Neural cell (in vitro differentiated cells): ENCODE data around the gene HAO2.

ENCODE experiments used
- EP300 ChIP-seq: fragments of 450-650 bp; conservative IDR thresholded peaks from 2 replicates; pipeline ENCODE4 v1.6.1; 2014; ENCODE audit warnings: antibody characterized with exemption, mild to moderate bottlenecking, moderate library complexity; ENCODE audit not compliant: poor library complexity, severe bottlenecking
- POLR2AphosphoS5 ChIP-seq: IDR thresholded peaks from 2 replicates; pipeline ENCODE4 v1.6.1; 2012
- TF ChIP-seq, protein P1 (sequence below): IDR thresholded peaks from 2 replicates; pipeline ENCODE4 v1.6.1; 2012; ENCODE audit warnings: borderline replicate concordance

DNA sequence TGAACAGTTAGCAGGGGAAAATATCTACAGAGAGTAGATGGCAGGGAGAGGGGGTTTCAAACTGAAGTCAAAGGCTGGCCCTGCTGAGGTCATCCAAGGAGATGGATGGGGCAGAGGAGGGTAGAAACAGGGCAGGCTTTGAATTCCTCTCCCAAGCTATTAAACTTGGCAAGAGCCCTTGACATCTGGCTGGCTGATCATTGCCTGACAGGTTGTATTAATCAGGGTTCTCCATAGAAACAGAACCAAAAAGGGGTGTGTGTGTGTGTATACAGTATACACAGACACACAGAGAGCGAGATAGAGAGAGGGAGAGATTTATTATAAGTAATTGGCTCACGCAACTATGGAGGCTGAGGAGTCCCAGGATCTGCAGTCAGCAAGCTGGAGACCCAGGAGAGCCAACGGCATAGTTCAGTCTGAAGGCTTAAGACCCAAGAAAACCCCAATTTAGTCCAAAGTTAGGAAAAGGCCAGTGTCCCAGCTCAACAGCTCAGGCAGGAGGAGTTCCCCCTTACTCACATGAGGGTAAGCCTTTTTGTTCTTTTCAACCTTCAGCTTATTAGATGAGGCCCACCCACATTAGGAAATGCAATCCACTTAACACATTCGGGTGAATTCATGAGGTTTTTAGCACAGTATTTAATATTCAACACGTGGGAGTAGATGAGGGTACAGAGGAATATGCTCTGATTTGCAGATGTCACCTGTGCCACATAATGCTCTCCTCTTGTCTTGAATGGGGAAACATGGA, 46.7 kb upstream of the HAO2 start:
- no peak for TF ChIP-seq EP300
- TF ChIP-seq POLR2AphosphoS5: no peak
- TF ChIP-seq, protein P1, sequence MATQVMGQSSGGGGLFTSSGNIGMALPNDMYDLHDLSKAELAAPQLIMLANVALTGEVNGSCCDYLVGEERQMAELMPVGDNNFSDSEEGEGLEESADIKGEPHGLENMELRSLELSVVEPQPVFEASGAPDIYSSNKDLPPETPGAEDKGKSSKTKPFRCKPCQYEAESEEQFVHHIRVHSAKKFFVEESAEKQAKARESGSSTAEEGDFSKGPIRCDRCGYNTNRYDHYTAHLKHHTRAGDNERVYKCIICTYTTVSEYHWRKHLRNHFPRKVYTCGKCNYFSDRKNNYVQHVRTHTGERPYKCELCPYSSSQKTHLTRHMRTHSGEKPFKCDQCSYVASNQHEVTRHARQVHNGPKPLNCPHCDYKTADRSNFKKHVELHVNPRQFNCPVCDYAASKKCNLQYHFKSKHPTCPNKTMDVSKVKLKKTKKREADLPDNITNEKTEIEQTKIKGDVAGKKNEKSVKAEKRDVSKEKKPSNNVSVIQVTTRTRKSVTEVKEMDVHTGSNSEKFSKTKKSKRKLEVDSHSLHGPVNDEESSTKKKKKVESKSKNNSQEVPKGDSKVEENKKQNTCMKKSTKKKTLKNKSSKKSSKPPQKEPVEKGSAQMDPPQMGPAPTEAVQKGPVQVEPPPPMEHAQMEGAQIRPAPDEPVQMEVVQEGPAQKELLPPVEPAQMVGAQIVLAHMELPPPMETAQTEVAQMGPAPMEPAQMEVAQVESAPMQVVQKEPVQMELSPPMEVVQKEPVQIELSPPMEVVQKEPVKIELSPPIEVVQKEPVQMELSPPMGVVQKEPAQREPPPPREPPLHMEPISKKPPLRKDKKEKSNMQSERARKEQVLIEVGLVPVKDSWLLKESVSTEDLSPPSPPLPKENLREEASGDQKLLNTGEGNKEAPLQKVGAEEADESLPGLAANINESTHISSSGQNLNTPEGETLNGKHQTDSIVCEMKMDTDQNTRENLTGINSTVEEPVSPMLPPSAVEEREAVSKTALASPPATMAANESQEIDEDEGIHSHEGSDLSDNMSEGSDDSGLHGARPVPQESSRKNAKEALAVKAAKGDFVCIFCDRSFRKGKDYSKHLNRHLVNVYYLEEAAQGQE: no peak
